ENCODE results near the gene TBR1.
A peak's percentile ranks its signal among the peaks of the same experiment; 100 is the strongest.

Gene TBR1

GRCh38 chr2:161415034-161415986 lies 787 bp upstream of the TBR1 start:
- no peak for DNase-seq (ENCODE audit: low spot score)

- no peak for DNase-seq (ENCODE audit: low spot score)
Observed at GRCh38 chr2:161416708-161417437, 776 bp downstream of the TBR1 start.

- DNase-seq (ENCODE audit: low spot score), result no peak
Observed at GRCh38 chr2:161417438-161418274, 1.6 kb downstream of the TBR1 start.

- no peak for DNase-seq (ENCODE audit: low spot score)
Observed at GRCh38 chr2:161418275-161418714, 2.2 kb downstream of the TBR1 start.

- DNase-seq (ENCODE audit: low spot score), result no peak
Observed at GRCh38 chr2:161418715-161419637, 2.9 kb downstream of the TBR1 start.

- DNase-seq (ENCODE audit: low spot score), result no peak
Observed at GRCh38 chr2:161419638-161420190, 3.6 kb downstream of the TBR1 start.

- no peak for DNase-seq (ENCODE audit: low spot score)
Observed at GRCh38 chr2:161420406-161421074, 4.4 kb downstream of the TBR1 start.

GRCh38 chr2:161421686-161422085 lies 5.6 kb downstream of the TBR1 start:
- no peak for DNase-seq (ENCODE audit: low spot score)

GRCh38 chr2:161422816-161423403 lies 6.8 kb downstream of the TBR1 start:
- no peak for DNase-seq (ENCODE audit: low spot score)

- DNase-seq (ENCODE audit: low spot score), result no peak
Observed at GRCh38 chr2:161423421-161424393, 7.6 kb downstream of the TBR1 start.

- DNase-seq (ENCODE audit: low spot score), result no peak
Observed at GRCh38 chr2:161424394-161424769, 8.3 kb downstream of the TBR1 start.

- DNase-seq (ENCODE audit: low spot score), result no peak
Observed at GRCh38 chr2:161424891-161425727, 9.0 kb downstream of the TBR1 start.

GRCh38 chr2:161425728-161426454 lies 9.8 kb downstream of the TBR1 start:
- no peak for DNase-seq (ENCODE audit: low spot score)

- DNase-seq (ENCODE audit: low spot score), result peak; percentile 69
Observed at GRCh38 chr2:161426455-161426921, 10.4 kb downstream of the TBR1 start.

GRCh38 chr2:161426922-161427663 lies 11.0 kb downstream of the TBR1 start:
- DNase-seq (ENCODE audit: low spot score), result no peak
